AG09309 (cell line): Measurements from ENCODE around the gene TMEM187.

Source experiments
- DNase-seq: peaks from one replicate; pipeline ENCODE4 v3.0.0-alpha.2; 2010; ENCODE audit warnings: low read depth
- H3K4me3 ChIP-seq: 2 replicates; pipeline ENCODE4 v1.5.1; 2011; ENCODE audit warnings: mild to moderate bottlenecking, low read depth, low read length, moderate library complexity; ENCODE audit not compliant: control insufficient read depth
- TF ChIP-seq, protein P1 (sequence below): IDR thresholded peaks from 2 replicates; pipeline ENCODE4 v1.5.1; 2011; ENCODE audit warnings: mild to moderate bottlenecking, low read depth, low read length, inconsistent platforms; ENCODE audit not compliant: insufficient read depth, control insufficient read depth; ENCODE audit errors: missing control alignments

Gene TMEM187

DNA sequence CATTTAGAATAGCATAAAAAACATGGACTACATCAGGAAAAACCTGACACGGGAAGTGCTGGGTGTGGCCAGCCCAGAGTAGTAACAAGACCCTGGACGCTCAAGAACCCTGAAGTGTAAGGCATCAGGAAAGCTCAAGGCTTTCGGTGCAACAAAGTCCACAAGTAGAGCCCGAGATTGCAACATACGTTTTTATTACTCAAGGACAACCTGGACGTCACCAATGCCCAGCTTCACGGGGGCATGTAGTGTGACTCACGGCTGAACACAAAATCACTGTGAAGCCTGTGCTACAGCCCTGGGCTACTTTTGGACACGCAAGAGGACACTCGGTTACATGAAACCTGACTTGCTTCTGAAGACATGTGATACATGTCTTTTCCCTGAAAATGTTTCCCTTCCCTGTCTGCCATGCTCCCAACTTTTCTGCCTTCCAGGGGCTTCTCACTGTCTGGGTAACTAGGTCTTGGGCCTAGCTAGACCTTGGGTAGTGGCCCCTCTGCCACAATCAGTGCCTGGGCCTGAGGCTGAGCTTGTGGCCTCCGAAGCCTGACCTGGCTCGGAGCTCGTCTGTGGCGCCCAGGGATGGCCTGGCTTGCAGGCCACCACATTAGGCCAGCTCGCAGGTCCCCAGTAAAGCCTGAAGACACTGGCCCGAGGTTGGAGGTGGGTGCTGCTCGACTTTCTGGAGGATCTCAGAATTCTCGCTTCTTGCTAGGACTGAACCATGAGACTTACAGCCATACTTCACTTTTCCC lies 38.0 kb downstream of the TMEM187 start:
- no peak overlapping the region for H3K4me3 ChIP-seq
- TF ChIP-seq, protein P1, sequence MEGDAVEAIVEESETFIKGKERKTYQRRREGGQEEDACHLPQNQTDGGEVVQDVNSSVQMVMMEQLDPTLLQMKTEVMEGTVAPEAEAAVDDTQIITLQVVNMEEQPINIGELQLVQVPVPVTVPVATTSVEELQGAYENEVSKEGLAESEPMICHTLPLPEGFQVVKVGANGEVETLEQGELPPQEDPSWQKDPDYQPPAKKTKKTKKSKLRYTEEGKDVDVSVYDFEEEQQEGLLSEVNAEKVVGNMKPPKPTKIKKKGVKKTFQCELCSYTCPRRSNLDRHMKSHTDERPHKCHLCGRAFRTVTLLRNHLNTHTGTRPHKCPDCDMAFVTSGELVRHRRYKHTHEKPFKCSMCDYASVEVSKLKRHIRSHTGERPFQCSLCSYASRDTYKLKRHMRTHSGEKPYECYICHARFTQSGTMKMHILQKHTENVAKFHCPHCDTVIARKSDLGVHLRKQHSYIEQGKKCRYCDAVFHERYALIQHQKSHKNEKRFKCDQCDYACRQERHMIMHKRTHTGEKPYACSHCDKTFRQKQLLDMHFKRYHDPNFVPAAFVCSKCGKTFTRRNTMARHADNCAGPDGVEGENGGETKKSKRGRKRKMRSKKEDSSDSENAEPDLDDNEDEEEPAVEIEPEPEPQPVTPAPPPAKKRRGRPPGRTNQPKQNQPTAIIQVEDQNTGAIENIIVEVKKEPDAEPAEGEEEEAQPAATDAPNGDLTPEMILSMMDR, result no peak
- DNase-seq, result no peak

DNA sequence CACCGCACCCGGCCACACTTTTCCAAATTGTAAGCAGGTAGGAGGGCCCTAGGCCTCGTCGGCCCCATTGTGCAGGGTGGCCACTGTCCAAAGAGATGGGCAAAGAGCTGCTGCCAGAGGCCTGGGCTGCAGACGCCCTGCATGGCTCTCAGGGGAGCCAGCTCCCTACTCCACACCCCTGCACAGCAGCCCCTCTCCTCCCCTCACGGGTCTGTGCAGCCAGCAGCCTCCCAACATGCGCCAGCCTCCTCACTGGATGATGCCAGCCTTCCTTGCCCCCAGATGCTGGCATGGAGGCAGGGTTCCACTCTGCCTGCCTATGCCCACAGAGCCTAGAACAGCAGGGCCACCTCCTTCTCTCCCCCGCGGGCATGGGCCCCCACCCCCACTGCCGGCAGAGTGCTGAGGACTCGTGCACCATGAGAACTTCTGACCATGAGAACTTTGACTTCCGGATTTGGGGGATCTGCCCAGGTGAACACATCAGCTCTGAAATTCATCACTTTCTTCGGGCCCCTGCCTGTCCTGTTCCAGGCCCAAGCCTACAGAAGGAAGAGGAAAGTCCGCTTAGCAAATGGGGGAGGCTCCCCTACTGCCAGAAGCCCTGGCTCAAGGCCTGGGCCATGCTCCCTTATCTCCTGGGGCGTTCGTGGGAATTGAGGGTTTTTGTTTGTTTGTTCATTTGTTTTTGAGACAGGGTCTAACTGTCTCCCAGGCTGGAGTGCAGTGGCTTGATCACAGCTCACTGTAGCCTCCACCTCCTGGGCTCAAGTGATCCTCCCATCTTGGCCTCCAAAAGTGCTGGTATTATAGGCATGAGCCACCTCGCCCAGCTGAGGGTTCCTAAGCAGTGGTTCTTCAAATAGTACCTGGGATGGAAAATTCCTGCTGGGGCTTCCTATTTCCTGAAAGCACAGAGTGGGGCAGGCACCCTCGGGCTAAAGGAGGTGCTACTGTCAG lies 39.1 kb downstream of the TMEM187 start:
- no peak for DNase-seq
- TF ChIP-seq, protein P1, result no peak
- H3K4me3 ChIP-seq, result no peak overlapping the region

DNA sequence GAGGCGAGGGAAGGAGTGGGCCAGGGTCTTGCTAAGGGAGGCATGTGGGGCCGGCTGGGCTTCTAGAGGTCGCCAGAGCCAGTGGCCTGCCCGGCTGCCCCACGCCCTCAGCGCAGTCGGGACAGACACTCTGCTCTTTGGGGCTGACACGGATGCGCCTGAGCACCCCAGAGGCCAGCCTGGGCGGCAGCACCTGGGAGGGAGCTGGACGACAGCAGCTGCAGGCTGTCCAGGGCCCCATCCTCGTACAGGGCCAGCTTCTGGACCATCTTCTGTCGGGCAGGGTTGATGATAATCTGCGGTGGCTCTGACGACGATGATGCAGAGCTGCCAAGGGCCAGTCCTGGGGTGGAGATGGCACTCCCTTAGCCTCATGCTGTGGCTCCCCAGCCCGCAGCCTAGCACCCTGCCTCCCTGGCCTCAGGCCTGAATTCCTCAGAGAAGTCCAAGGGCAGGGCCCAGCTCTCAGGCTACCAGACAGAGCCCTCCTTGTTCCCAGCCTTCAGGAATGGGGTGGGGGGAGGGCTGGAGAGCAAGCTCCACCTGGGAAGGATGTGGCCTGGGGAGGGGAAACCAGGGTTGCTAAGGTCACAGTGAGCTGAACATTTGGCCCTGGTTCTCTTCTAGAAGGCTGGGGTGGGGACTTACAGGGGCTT lies 39.9 kb downstream of the TMEM187 start:
- no peak overlapping the region for H3K4me3 ChIP-seq
- DNase-seq, result no peak
- TF ChIP-seq, protein P1, result no peak

DNA sequence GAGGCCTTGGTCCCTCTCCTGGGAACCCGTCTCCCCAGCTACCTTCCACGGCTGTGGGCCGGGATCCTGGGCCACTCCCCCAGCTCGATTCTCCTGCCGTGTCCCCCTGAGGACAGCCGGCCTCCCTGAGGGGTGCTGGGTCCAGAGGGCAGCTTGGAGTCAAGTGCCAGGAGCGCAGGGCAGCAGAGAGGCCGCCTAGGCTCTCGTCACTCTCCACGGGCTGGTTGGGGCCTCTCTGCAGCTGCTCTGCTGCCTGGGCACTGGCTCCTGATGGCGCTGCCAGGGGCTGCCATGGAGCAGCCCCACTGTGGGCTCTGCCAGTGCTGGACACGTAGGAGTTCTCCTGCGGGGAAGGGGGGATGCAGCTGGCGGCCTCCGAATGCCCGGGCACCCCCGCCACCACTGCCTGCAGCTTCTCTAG lies 40.5 kb downstream of the TMEM187 start:
- TF ChIP-seq, protein P1, result no peak
- DNase-seq, result no peak
- no peak overlapping the region for H3K4me3 ChIP-seq

DNA sequence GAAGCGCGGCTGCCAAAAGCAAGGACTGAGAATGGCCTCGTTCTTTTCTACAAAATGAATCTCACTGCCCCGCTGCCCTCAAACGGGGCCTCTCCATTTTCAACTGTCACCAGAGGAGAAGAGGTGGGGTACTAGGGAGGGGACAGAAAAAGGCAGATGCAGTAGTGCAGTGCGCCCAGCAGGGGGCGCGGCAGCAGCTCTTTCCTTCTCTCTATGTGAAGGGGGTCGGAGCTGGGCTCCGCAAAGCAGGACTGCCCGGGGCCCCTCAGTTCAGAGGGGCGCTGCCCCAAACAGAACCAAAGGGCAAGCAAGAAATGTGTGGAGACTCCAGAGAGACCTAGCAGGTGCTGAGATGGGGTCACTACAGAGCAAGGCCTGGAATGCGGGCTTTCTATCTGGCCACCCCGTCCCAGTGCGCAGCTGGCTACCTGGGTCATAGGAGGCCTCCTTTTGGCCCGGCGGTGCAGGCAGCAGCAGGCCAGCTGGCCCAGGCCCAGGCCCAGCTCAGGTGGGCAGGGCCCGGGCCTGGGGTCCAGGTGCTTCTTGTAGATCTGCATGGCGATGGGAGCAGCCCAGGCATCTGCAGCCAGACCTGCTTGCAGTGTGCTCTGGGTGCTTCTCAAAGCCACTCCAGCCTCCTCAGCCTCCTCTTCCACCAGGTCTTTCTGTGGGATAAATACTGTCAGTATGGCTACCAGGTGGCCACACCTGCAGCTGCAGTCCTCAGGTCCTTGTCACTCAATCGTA lies 41.2 kb downstream of the TMEM187 start:
- no peak for DNase-seq
- TF ChIP-seq, protein P1, result peak; percentile 85
- no peak overlapping the region for H3K4me3 ChIP-seq
